HG02970 (cell line): ENCODE measurements around the gene TRAK2.

ENCODE experiments used
- ATAC-seq: cut with Tn5 transposase; IDR thresholded peaks from one replicate; pipeline ENCODE4 v1.9.1; 2021; ENCODE audit warnings: mild to moderate bottlenecking, moderate library complexity, moderate number of reproducible peaks; ENCODE audit not compliant: unreplicated experiment, low FRiP score

Gene TRAK2

DNA sequence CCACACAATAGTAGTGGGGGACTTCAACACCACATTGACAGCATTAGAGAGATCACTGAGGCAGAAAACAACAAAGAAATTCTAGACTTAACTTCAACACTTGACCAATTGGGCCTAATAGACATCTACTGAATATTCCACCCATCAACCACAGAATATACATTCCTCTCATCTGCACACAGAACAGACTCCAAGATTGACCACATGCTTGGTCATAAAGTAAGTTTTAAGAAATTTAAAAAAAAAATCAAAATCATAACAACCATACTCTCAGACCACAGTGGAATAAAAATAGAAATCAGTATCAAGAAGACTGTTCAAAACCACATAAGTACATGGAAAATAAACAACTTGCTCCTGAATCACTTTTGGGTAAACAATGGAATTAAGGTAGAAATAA, 85.1 kb downstream of the TRAK2 start:
- ATAC-seq = no peak

DNA sequence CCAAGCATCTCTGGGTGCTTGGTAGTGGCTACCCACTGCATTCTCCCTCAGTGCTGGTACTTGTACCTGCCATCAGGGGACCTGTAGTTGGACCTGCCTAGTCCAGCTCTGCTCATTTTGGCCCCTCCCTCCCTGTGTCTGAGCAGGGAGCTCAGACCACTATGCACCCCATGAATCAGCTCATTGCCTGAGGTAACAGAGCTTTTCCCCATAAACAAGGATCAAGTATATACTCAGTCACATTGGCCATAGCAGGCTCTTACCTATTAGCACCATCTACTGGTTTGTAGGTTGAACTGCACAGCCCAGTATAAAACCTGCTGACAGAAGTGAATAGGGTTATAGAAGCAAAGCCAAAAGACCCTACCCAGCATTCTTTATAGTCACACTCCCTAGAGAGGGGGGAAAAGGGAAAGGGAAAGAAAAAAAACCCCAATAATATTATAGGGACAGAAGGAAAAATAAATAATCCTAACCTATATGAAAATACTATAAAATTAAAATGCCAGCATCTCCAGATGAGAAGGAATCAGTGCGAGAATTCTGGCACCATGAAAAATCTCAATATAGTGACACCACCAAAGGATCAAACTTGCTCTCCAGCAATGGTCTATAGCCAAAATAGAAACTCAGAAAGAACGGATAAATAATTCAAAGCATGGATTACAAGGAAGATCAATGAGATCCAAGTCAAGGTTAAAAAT, 87.2 kb downstream of the TRAK2 start:
- no peak for ATAC-seq

DNA sequence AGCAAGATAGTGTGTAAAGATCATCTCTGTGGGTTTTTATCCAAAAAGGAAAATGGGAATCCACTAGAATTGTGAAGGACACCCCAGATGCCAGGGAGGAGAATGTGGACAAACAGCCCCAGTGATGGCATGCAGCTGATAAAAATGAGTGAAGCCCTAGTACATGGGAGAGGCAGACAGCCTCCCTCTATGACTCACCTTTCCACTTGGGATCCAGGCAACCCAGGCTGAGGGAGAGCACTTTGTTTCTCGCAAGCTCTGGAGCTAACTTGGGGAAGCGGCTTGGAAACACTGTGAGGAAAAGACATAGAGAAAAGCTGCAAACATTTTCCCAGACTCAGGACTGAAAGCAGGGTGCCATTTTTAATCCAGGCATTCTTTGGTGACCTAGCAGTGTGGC, 88.9 kb downstream of the TRAK2 start:
- no peak for ATAC-seq

DNA sequence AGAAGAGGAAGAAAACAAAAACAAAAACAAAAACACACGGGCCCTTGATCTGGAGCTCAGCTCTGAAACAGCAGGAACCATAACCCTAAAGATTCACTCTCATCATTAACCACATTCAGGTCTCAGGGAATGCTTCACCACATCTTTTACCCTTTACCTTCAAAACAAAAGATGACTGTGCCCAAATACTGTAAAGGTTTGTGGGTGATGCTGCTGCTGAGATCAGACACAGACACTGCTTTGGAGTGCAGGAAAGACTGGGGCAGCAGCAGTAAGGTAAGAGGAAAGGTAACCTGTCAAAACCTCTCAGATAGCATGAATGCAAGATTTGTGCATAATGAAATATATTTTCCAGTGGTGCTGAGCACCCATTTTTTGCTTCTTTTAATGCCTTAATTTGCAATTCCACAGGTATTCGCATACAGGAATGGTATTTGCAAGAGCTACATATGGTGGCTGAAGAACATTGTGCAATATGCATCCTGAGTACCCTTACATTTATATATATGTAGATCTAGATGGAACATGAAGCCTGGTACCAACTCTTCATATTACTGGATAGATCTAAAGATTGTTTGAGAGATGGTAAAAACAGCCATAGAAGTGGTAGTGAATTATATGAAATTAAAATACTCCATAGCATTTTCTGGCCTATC, 90.1 kb downstream of the TRAK2 start:
- ATAC-seq = no peak

DNA sequence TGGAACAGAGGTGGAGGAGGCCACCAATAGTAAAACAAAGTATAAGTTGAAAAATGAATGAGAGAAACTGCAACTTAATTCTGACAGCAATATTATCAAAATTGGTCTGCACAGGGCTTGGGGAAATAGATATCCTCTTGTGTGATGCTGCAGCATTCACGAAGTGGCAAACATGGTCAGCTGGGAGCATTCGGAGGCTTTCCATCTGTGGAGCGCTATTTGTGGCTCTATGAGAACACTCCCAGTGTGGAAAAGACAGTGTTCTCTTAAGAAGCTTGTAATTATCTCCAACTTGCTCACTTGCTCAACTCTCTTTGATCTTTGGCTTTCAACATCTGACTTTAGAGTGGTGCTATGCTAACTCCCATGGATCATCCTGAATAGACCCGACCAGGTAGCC, 91.0 kb downstream of the TRAK2 start:
- no peak for ATAC-seq

DNA sequence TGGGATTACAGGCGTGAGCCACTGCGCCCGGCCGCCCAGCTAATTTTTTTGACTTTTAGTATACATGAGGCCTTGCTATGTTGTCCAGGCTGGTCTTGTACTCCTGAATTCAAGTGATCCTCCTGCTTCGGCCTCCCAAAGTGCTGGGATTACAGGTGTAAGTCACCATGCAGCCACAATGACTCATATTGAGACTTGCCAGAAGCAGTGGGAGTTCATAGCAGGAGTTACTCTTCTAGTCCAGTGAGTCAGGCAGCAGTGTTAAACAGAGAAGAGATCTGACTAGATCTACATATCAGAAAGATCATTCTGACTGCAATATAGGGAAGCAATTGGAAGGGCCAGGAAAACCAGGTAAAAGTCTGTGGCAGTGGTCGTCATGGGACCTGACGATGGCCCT, 92.6 kb downstream of the TRAK2 start:
- ATAC-seq = no peak

DNA sequence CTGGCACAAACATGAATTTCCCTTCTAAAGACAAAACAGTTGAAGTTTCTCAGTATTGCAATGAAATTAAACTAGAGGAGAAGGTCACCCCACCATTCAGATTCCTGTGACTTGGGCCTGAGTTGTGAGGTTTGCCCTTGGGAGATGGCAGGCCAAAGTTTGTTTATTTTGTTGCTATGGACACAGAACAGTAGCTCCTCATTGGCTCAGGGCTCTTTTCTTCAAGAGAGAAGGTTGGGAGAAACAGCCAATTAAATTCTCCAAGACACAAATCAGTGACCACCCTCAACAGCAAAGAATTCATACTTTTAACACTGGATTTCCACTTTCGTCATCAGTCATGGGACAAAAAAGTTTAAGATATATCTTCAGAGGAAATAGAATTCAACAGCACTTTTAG, 94.0 kb downstream of the TRAK2 start, which contains the start of gene FLACC1:
FLACC1 (minus strand) TSS at position 125 of the 400 bp plus-strand sequence. CDS start 5,941 bp downstream, outside the sequence.
- ATAC-seq = no peak

DNA sequence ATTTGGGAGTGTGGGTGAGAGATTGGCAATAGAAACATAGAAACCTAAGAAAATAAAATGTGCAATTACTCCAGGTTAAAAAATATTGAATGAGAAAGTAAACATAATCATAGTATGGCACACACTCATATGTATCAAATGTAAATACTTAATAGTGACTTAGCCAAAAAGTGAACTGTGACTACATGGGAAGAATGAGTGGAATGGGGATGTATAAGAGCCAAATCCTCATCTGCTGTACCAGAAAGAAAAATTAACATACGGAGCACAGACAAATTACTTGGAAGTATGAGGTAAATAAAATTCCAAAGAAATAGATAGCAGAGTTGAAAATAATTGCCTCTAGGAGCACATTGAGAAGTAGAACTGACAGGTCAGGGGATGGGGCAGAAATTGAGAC, 98.1 kb downstream of the TRAK2 start:
- no peak for ATAC-seq

DNA sequence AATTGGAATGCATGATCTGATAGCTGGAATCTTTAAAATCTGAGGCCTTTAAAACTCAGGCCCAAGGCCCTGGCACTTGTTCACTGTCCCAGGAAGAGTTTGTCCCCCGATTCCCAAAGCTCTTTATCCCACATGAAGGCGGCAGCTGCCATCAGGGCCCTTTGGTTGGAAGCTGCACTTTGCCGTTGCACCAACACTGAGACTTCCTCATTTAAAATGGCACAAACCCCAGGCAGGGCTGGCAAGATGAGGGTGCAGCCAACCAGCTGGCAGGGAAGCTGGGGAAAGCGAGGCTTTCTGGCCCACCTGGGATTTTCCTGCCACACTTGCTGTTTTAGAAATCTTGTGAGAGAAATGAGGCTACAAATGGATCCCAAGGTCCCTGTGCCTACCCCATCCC, 100.4 kb downstream of the TRAK2 start:
- no peak for ATAC-seq

DNA sequence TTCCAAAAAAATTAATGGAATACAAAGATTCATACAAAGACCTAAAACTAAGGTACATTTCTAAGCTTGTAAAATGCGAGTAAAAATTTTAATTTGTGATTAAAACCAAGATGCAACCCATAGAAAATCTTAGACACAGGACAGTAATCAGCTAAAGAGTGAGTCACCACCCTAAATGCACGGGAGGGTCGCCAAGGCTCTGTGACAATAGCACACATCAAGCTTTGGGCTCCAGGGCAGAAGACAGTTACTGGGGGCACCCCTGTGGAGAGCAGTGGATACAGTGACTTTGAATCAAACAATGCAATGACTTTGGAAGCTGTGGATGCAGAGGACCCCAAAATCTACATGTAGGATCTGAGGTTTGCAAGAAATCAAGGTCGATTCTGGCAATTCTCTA, 101.7 kb downstream of the TRAK2 start:
- ATAC-seq = no peak

DNA sequence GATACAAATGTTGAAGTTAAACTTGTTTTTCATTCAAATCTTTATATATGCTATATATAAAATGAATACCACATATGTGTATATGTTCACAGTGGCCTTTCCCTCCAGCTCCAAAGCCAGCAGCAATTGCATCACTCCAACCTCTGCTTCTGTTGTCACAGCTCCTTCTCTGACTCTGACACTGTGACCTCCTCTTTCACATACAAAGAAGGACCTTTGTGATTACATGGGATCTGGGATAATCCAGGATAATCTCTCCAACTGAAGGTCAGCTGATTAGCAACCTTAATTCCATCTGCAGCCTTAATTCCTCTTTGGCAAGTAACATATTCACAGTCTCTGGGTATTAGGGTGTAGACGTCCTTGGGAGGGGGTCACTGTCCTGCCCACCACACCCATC, 102.5 kb downstream of the TRAK2 start:
- ATAC-seq = no peak

DNA sequence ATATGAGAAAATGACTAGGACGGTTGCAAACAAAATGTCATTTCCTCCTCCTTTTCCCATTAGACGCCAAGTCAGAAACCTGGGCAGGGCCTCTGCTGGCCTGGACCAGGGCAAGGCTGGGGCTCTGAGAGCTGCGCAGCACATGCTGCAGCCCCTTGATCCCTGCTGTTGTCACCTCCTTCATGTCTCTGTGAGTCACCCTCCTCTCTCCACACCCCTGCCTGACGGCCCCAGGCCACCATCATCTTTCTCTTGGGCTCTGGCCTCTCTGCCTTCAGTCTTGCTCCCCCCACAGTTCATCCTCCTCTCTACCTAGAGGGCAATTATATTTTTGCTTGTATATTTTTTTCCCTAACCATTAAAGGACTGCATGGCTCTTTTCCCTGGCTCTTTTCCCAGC, 104.1 kb downstream of the TRAK2 start:
- no peak for ATAC-seq

DNA sequence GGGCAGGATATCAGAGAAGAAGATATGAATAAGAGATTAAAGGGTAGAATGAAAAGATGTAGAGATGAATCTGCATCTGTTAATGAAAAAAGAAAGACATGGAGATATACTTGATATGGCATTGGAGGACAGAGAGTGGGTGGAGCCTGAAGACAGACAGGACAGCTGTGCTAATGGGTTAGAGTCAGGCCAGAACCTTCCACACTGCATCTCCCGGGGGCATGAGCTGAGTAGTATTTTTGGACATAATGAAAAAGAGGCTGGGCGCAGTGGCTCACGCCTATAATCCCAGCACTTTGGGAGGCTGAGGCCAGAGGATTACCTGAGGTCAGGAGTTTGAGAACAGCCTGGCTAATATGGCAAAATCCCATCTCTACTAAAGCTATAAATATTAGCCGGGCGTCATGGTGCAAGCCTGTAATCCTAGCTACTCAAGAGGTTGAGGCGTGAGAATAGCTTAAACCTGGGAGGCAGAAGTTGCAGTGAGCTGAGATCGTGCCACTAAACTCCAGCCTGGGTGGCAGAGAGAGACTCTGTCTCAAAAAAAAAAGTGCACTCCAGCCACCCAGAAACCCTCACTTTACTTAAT, 105.5 kb downstream of the TRAK2 start:
- no peak for ATAC-seq

DNA sequence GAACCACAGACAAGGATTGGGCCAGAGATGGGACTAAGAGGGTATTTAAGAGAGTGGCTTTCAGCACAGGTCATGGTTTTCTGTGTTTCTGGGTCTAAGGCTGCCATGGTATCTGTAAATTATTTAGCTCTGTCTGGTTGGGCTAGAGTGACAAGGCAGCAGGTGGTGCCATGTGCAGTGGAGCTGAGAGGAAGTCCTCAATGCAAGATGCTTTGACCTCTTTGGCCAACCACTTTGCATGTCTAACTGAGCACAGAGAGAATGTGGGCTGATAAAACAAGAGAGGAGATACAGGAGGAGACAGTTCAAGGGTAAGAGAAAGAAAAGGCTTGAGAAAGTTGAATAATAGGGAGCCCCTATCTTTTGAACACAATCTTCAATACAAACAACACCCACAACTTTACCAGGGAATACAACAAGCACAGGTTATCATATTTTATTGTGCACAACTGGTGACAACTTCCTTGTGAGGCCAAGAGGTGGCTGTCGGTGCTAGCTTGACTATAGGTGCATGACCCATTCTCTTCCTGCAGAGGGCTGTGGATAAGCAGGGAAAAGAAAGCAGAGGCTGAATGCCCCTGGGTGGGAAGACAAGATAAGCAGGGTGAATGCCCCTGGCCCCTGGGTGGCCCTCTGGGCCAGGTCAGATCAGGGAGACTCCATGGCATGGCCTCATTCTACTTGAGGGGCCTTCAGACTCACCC, 106.4 kb downstream of the TRAK2 start:
- no peak for ATAC-seq

DNA sequence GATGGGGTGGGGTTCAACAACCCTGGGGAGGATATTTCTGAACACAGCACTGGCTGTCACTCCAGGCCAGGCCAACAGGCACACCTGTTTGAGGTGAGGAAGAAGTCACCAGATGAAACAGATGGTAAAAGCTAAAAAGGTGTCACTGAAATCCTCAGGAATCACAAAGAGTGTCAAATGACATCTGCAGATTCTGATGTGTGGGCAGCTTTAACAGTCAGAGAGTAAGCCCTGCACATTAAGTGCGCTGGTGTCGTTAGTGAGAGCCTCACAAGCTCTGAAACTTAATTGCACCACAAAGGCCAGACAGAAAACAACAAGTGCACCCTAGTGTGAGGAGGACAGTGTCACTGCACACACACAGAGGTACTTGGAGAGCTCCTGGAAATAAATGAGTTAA, 107.7 kb downstream of the TRAK2 start:
- ATAC-seq = no peak

DNA sequence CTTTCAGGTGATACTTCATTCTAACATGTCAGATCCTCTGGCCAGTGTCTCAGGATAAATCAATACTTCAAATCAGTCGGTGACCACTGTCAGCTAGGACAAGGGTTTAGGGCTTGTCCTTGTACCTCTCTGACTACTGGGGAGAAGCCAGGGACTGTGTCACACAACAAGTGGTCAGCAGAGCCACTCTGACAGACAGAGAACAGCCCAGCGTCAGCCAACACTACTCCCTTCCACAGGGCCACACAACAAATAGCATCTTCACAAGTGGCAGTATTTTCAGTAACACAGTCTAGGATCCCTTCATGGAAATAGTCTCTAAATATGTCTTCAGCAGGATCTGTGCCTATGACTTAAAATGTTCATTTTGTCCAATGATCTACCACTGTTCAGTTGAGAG, 108.3 kb downstream of the TRAK2 start:
- no peak for ATAC-seq

DNA sequence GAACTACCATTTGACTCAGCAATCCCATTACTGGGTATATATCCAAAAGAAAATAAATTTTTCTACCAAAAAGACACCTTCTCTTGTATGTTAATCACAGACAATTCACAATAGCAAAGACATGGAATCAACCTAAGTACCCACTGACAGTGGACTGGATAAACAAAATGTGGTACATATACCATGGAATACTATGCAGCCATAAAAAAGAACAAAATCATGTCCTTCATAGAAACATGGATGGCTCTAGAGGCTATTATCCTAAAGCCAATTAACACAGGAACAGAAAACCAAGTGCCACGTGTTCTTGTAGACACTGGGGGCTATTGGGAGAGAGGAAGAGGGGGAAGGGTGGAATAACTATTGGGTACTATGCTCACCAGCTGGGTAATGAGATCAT, 121.8 kb downstream of the TRAK2 start:
- no peak for ATAC-seq

DNA sequence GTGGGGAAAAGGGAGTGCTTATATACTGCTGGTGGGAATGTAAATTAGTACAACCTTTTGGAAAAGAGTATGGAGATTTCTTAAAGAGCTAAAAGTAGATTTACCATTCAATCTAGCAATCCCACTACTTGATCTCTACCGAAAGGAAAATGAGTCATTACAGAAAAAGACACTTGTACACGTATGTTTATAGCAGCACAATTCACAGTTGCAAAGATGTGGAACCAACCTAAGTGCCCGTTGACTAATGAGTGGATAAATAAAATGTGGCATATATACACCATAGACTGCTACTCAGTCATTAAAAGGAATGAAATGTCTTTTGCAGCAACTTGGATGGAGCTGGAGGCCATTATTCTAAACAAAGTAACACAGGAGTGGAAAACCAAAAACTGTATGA, 123.6 kb downstream of the TRAK2 start:
- no peak for ATAC-seq
